Ishikawa (cell line): ENCODE results near the gene IL17RD.

Source experiments
- CEBPB ChIP-seq: IDR thresholded peaks from 2 replicates; pipeline ENCODE4 v1.6.1; 2012
- CREB1 ChIP-seq: IDR thresholded peaks from 2 replicates; pipeline ENCODE4 v1.6.1; 2012; ENCODE audit warnings: low read depth
- EGR1 ChIP-seq: IDR thresholded peaks from 2 replicates; pipeline ENCODE4 v1.6.1; 2012
- EP300 ChIP-seq: IDR thresholded peaks from 2 replicates; pipeline ENCODE4 v1.6.1; 2012; ENCODE audit warnings: borderline replicate concordance
- FOXM1 ChIP-seq: IDR thresholded peaks from 2 replicates; pipeline ENCODE4 v1.6.1; 2012; ENCODE audit warnings: low read depth, borderline replicate concordance
- NFIC ChIP-seq: IDR thresholded peaks from 2 replicates; pipeline ENCODE4 v1.6.1; 2012
- RAD21 ChIP-seq: IDR thresholded peaks from 2 replicates; pipeline ENCODE4 v1.6.1; 2012; ENCODE audit warnings: low read depth
- REST ChIP-seq: IDR thresholded peaks from 2 replicates; pipeline ENCODE4 v1.6.1; 2012; ENCODE audit warnings: low read depth, mild to moderate bottlenecking
- TAF1 ChIP-seq: IDR thresholded peaks from 2 replicates; pipeline ENCODE4 v1.6.1; 2012; ENCODE audit warnings: low read depth, mild to moderate bottlenecking
- TCF12 ChIP-seq: IDR thresholded peaks from 2 replicates; pipeline ENCODE4 v1.6.1; 2012; ENCODE audit warnings: low read depth
- TEAD4 ChIP-seq: IDR thresholded peaks from 2 replicates; pipeline ENCODE4 v1.6.1; 2012
- YY1 ChIP-seq: IDR thresholded peaks from 2 replicates; pipeline ENCODE4 v1.6.1; 2012; ENCODE audit warnings: low read depth
- ZBTB7A ChIP-seq: IDR thresholded peaks from 2 replicates; pipeline ENCODE4 v1.6.1; 2012; ENCODE audit warnings: low read depth
- TF ChIP-seq, protein P1 (sequence below): IDR thresholded peaks from 2 replicates; pipeline ENCODE4 v1.6.1; 2012
- TF ChIP-seq, protein P2 (sequence below): IDR thresholded peaks from 2 replicates; pipeline ENCODE4 v1.6.1; 2012

Gene IL17RD

DNA sequence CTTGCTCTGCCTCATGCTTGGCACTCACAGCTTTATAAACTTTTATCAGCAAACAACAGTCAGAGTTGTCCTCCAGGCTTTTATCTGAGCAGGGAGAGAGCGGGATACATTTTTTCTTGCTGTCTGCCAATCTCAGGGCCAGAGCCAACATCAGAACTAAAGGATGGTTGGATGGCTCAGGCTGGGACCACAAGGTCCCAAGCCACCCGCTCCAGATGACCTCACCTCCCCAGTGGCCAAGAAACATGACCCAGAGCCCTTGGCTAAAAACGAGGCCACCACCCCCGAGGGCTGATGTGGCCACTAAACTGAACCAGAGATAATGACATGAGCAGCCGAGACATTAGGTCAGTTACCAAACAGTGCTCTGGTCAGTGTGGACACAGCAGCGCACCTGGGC, 123.5 kb downstream of the IL17RD start:
- TF ChIP-seq REST (no peak), FOXM1 (no peak), TEAD4 (no peak), ZBTB7A (no peak), EP300 (no peak), EGR1 (no peak), TCF12 (no peak), RAD21 (no peak), CREB1 (no peak), NFIC (no peak), CEBPB (no peak), TAF1 (no peak), YY1 (no peak)
- TF ChIP-seq, protein P1, sequence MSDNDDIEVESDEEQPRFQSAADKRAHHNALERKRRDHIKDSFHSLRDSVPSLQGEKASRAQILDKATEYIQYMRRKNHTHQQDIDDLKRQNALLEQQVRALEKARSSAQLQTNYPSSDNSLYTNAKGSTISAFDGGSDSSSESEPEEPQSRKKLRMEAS, result no peak
- TF ChIP-seq, protein P2, sequence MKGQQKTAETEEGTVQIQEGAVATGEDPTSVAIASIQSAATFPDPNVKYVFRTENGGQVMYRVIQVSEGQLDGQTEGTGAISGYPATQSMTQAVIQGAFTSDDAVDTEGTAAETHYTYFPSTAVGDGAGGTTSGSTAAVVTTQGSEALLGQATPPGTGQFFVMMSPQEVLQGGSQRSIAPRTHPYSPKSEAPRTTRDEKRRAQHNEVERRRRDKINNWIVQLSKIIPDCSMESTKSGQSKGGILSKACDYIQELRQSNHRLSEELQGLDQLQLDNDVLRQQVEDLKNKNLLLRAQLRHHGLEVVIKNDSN, result no peak
